A549 (cell line): Measurements from ENCODE around the gene KCNE4. TPM values are rescaled to one million over a fixed set of nuclear protein-coding genes. Genes with fewer than 3 reads are reported as not detected.
"Not testable (repeated sequence)": the region's sequence is repeated elsewhere in the genome, so short reads cannot be mapped to it uniquely, and the experiment has no call there.

Source experiments
- ATAC-seq, 2 experiments: fragments of 200-7000 bp in 1 of 2; fragments of >200 bp in 1 of 2; cut with Nextera tagmentation in 1 of 2; cut with Tn5 transposase in 1 of 2; 3 replicates each; pipeline versions ENCODE4 v1.8.0 to v1.9.1; 2018 to 2020; ENCODE audit warnings: mild to moderate bottlenecking in 1 of 2, moderate library complexity in 1 of 2
- CTCF ChIA-PET: fragments of 300-600 bp; sonication (Branson Sonifier 250); formaldehyde crosslinking; extraction: SDS; loops from one replicate; lab custom pipeline; 2021; ENCODE audit warnings: antibody characterized with exemption, inconsistent platforms; lab: Yijun Ruan, JAX
- POLR2A ChIA-PET: fragments of 350-600 bp; formaldehyde crosslinking; extraction: SDS; loops from one replicate; lab custom pipeline; 2021; ENCODE audit warnings: antibody characterized with exemption, inconsistent platforms; lab: Yijun Ruan, JAX
- DNase-seq, 2 experiments: peaks; one replicate each; pipeline versions ENCODE4 v3.0.0 to v3.0.0-alpha.2; 2011 to 2016; ENCODE audit warnings: low read depth in 1 of 2, low spot score in 1 of 2
- FAIRE-seq: peaks from 2 replicates; lab custom pipeline; 2011; peaks lifted over from hg19 to GRCh38; lab: Jason Lieb, UNC
- H3K27ac ChIP-seq, 2 experiments: fragments of >200 bp; sonication (Bioruptor Twin); formaldehyde crosslinking; 3 replicates each; pipeline ENCODE4 v1.5.1; 2016 to 2017
- H3K4me1 ChIP-seq: fragments of >200 bp; sonication (Bioruptor Twin); formaldehyde crosslinking; 3 replicates; pipeline ENCODE4 v1.6.1; 2016
- H3K4me2 ChIP-seq: fragments of >200 bp; sonication (Bioruptor Twin); formaldehyde crosslinking; 3 replicates; pipeline ENCODE4 v1.6.1; 2016
- H3K4me3 ChIP-seq: fragments of >200 bp; sonication (Bioruptor Twin); formaldehyde crosslinking; 3 replicates; pipeline ENCODE4 v1.5.1; 2016
- H3K9me3 ChIP-seq: fragments of >200 bp; sonication (Bioruptor Twin); formaldehyde crosslinking; 3 replicates; pipeline ENCODE4 v1.6.1; 2016
- BCL3 ChIP-seq: fragments of >200 bp; sonication (Bioruptor Twin); formaldehyde crosslinking; IDR thresholded peaks from 3 replicates; pipeline ENCODE4 v1.6.1; 2016
- EHF ChIP-seq: fragments of 250-450 bp; sonication (Bioruptor Pico); IDR thresholded peaks from 2 replicates; pipeline ENCODE4 v1.5.0; 2020; ENCODE audit warnings: mild to moderate bottlenecking
- EHMT2 ChIP-seq: fragments of 200-600 bp; sonication (generic); IDR thresholded peaks from 2 replicates; pipeline ENCODE4 v1.6.1; 2016; ENCODE audit warnings: antibody characterized with exemption, low read depth, mild to moderate bottlenecking, moderate library complexity
- EP300 ChIP-seq, 2 experiments: fragments of >200 bp; sonication (Bioruptor Twin); formaldehyde crosslinking; IDR thresholded peaks; 2 replicates in 1 of 2; 3 replicates in 1 of 2; pipeline ENCODE4 v1.6.1; 2016 to 2017
- FOSB ChIP-seq: fragments of 250-450 bp; sonication (Bioruptor Pico); IDR thresholded peaks from 2 replicates; pipeline ENCODE4 v1.5.0; 2020; ENCODE audit warnings: mild to moderate bottlenecking, moderate library complexity
- FOSL2 ChIP-seq, 2 experiments: fragments of 450-650 bp in 1 of 2; fragments of >200 bp in 1 of 2; sonication (Bioruptor Twin) in 1 of 2; formaldehyde crosslinking; IDR thresholded peaks; 2 replicates each; pipeline versions ENCODE4 v1.5.0 to v1.6.1; 2016 to 2020; ENCODE audit warnings: mild to moderate bottlenecking in 1 of 2, moderate library complexity in 1 of 2
- HEYL ChIP-seq: fragments of 250-450 bp; sonication (Bioruptor Pico); IDR thresholded peaks from 2 replicates; pipeline ENCODE4 v1.8.0; 2021; ENCODE audit warnings: mild to moderate bottlenecking, moderate library complexity
- JUNB ChIP-seq: fragments of >200 bp; sonication (Bioruptor Twin); formaldehyde crosslinking; IDR thresholded peaks from 2 replicates; pipeline ENCODE4 v1.6.1; 2016
- KDM1A ChIP-seq: fragments of 200-600 bp; sonication (generic); IDR thresholded peaks from 2 replicates; pipeline ENCODE4 v1.6.1; 2016; ENCODE audit warnings: low read depth, mild to moderate bottlenecking
- PBX3 ChIP-seq: IDR thresholded peaks from 2 replicates; pipeline ENCODE4 v1.6.1; 2012
- PHF8 ChIP-seq: fragments of 200-600 bp; sonication (generic); IDR thresholded peaks from 2 replicates; pipeline ENCODE4 v1.6.1; 2016; ENCODE audit warnings: low read depth, mild to moderate bottlenecking, antibody characterized with exemption, moderate library complexity, borderline replicate concordance
- RCOR1 ChIP-seq: fragments of 150-350 bp; IDR thresholded peaks from 2 replicates; pipeline ENCODE4 v1.6.1; 2014; ENCODE audit warnings: antibody characterized with exemption, low read length, low read depth
- REST ChIP-seq: fragments of 200-600 bp; sonication (generic); IDR thresholded peaks from 2 replicates; pipeline ENCODE4 v1.6.1; 2016; ENCODE audit warnings: antibody characterized with exemption, mild to moderate bottlenecking, moderate library complexity
- RFX5 ChIP-seq: fragments of 450-650 bp; IDR thresholded peaks from 2 replicates; pipeline ENCODE4 v1.7.1; 2014; ENCODE audit warnings: antibody characterized with exemption, mild to moderate bottlenecking, moderate library complexity
- RNF2 ChIP-seq: fragments of 200-600 bp; sonication (generic); IDR thresholded peaks from 2 replicates; pipeline ENCODE4 v1.6.1; 2016; ENCODE audit warnings: low read depth, mild to moderate bottlenecking, antibody characterized with exemption, moderate library complexity, borderline replicate concordance
- TP53 ChIP-seq: fragments of 250-450 bp; sonication (Bioruptor Pico); IDR thresholded peaks from 2 replicates; pipeline ENCODE4 v1.5.0; 2021; ENCODE audit warnings: mild to moderate bottlenecking, moderate library complexity
- USF2 ChIP-seq: fragments of 450-650 bp; IDR thresholded peaks from 2 replicates; pipeline ENCODE4 v1.6.1; 2014; ENCODE audit warnings: antibody characterized with exemption
- WGBS: methylation state at CpG from one replicate; pipeline ENCODE4 v1.1.6; 2017; ENCODE audit errors: missing lambda C conversion rate; 5-methylcytosine and 5-hydroxymethylcytosine counted together
- polyA plus RNA-seq, 4 experiments: library from polyadenylated mRNA; depleted of rRNA in 3 of 4; stranded (reverse); fragments of >200 nt; fragmentation: RNase III in 1 of 4; extraction: RNeasy Plus Mini Kit Qiagen cat#74134 plus additional on column Dnase treatment in 1 of 4; gene quantifications; 2 replicates in 3 of 4; 3 replicates in 1 of 4; pipeline ENCODE4 v1.2.3, GENCODE V29; 2011 to 2017

The KCNE4 gene
- polyA plus RNA-seq, 2 of the 4 experiments (the other 2 are of a cell fraction): 1.4 to 3.6 TPM

GRCh38 chr2:223079925-223080324 is 27.9 kb downstream of the KCNE4 start:
- Histone ChIP-seq H3K27ac (no peak overlapping the region), H3K4me2 (no peak overlapping the region), H3K9me3 (no peaks in the 10 kb centered on the region), H3K4me3 (no peak overlapping the region), H3K4me1 (no peaks in the 10 kb centered on the region)
- ChIA-PET CTCF (no interaction called here), POLR2A (no interaction called here)
- FAIRE-seq (no peak), ATAC-seq (no peak), DNase-seq (no peak)
- WGBS: 34% methylated on average over 2 of the region's 2 CpGs
- TF ChIP-seq FOSL2 (IDR thresholded peaks at IDR 0.05): no peak
- no peak for TF ChIP-seq FOSL2 (CRISPR knock-in tag; IDR thresholded peaks at IDR 0.05)
- no peak for TF ChIP-seq PHF8
- TF ChIP-seq PBX3: no peak
- TF ChIP-seq EHF (CRISPR knock-in tag): no peak
- TF ChIP-seq JUNB: no peak
- no peak for TF ChIP-seq RFX5
- no peak for TF ChIP-seq REST
- TF ChIP-seq FOSB (CRISPR knock-in tag): no peak
- no peak for TF ChIP-seq RNF2
- no peak for TF ChIP-seq BCL3
- TF ChIP-seq EHMT2: no peak
- TF ChIP-seq RCOR1: no peak
- no peak for TF ChIP-seq KDM1A
- TF ChIP-seq USF2: no peak
- no peak for TF ChIP-seq TP53 (CRISPR knock-in tag)
- TF ChIP-seq EP300 (IDR thresholded peaks at IDR 0.05): no peak
- no peak for TF ChIP-seq HEYL (CRISPR knock-in tag)

GRCh38 chr2:223080790-223081360 is 28.9 kb downstream of the KCNE4 start:
- ATAC-seq, H3K4me3 ChIP-seq, H3K4me1 ChIP-seq, FAIRE-seq, H3K9me3 ChIP-seq, H3K27ac ChIP-seq, POLR2A ChIA-PET, CTCF ChIA-PET, H3K4me2 ChIP-seq, DNase-seq: not testable (repeated sequence)
- 56% methylated on average over 3 of the region's 3 CpGs for WGBS
